Measurements from ENCODE around the gene DDX41. TPM values are rescaled to one million over a fixed set of nuclear protein-coding genes. Genes with fewer than 3 reads are reported as not detected.

Gene DDX41
- total and polyA plus RNA-seq, 8 donors, result 54.9 to 263 (median 82.0) TPM

GRCh38 chr5:177484902-177485549 lies 31.7 kb downstream of the DDX41 start:
- 56 to 81% (median 76%) methylated on average over 12 to 13 of the region's 13 CpGs for WGBS, 5 donors
- no peak for TF ChIP-seq POLR2A (IDR thresholded peaks at IDR 0.05)
- TF ChIP-seq EP300 (IDR thresholded peaks at IDR 0.05), result no peak
- TF ChIP-seq POLR2AphosphoS5 (IDR thresholded peaks at IDR 0.05), result no peak
- no peak for TF ChIP-seq CTCF (IDR thresholded peaks at IDR 0.05)
- Histone ChIP-seq H3K27ac (peak overlapping the region in 2 of 5 donors; percentile 16 to 26), H3K4me3 (no peak overlapping the region), H3K4me1 (peaks cover 8 to 69% (median 36%) of the 10 kb centered on the region in 4 donors), H3K27me3 (no peaks in the 10 kb centered on the region), H3K36me3 (peaks cover 31 to 80% (median 65%) of the 10 kb centered on the region in 4 donors), H3K9me3 (no peaks in the 10 kb centered on the region)
- DNase-seq, result no peak
- intact Hi-C loops (cut with DNase I; ENCODE audit: low total_unique reads), result no loop called here

- intact Hi-C loops (cut with DNase I; ENCODE audit: low total_unique reads), result no loop called here
Measured at GRCh38 chr5:177483994-177484901, 32.5 kb downstream of the DDX41 start.

GRCh38 chr5:177483042-177483441 lies 33.7 kb downstream of the DDX41 start:
- no peaks in the 10 kb centered on the region for H3K27me3 ChIP-seq
- H3K4me1 ChIP-seq, result peaks cover 15 to 74% (median 45%) of the 10 kb centered on the region in 4 donors
- TF ChIP-seq CTCF (IDR thresholded peaks at IDR 0.05) (no peak), POLR2A (IDR thresholded peaks at IDR 0.05) (no peak), EP300 (IDR thresholded peaks at IDR 0.05) (no peak), POLR2AphosphoS5 (IDR thresholded peaks at IDR 0.05) (no peak)
- peak overlapping the region in 2 of 5 donors; percentile 16 to 38 for H3K27ac ChIP-seq
- H3K36me3 ChIP-seq, result peaks cover 23 to 60% (median 46%) of the 10 kb centered on the region in 4 donors
- no peak for DNase-seq
- intact Hi-C loops (cut with DNase I; ENCODE audit: low total_unique reads), result no loop called here
- H3K4me3 ChIP-seq, result no peak overlapping the region
- 94 to 96% (median 96%) methylated on average over 9 of the region's 9 CpGs for WGBS, 5 donors
- H3K9me3 ChIP-seq, result no peaks in the 10 kb centered on the region

More at GRCh38 chr5:177483994-177484901, 32.5 kb downstream of the DDX41 start:
- peaks cover 9 to 69% (median 37%) of the 10 kb centered on the region in 4 donors for H3K4me1 ChIP-seq
- no peaks in the 10 kb centered on the region for H3K27me3 ChIP-seq
- peaks cover 31 to 72% (median 58%) of the 10 kb centered on the region in 4 donors for H3K36me3 ChIP-seq
- H3K27ac ChIP-seq, result peak overlapping the region in 2 of 5 donors; percentile 16 to 38
- no peaks in the 10 kb centered on the region for H3K9me3 ChIP-seq
- 70 to 88% (median 81%) methylated on average over 22 of the region's 22 CpGs for WGBS, 5 donors
- no peak for DNase-seq
- TF ChIP-seq POLR2AphosphoS5 (IDR thresholded peaks at IDR 0.05) (no peak), CTCF (IDR thresholded peaks at IDR 0.05) (no peak), POLR2A (IDR thresholded peaks at IDR 0.05) (no peak), EP300 (IDR thresholded peaks at IDR 0.05) (no peak)
- no peak overlapping the region for H3K4me3 ChIP-seq

GRCh38 chr5:177482359-177482795 lies 34.4 kb downstream of the DDX41 start:
- H3K27ac ChIP-seq, result peak overlapping the region in 2 of 5 donors; percentile 46 to 83
- no peaks in the 10 kb centered on the region for H3K27me3 ChIP-seq
- peaks cover 16 to 54% (median 39%) of the 10 kb centered on the region in 4 donors for H3K36me3 ChIP-seq
- no peak for DNase-seq
- WGBS, 5 donors, result 79 to 94% (median 88%) methylated on average over 10 of the region's 10 CpGs
- H3K4me3 ChIP-seq, result no peak overlapping the region
- intact Hi-C loops (cut with DNase I; ENCODE audit: low total_unique reads), result no loop called here
- peaks cover 15 to 76% (median 48%) of the 10 kb centered on the region in 4 donors for H3K4me1 ChIP-seq
- no peaks in the 10 kb centered on the region for H3K9me3 ChIP-seq
- TF ChIP-seq POLR2A (IDR thresholded peaks at IDR 0.05) (no peak), POLR2AphosphoS5 (IDR thresholded peaks at IDR 0.05) (no peak), CTCF (IDR thresholded peaks at IDR 0.05) (no peak), EP300 (IDR thresholded peaks at IDR 0.05) (no peak)
